H1 (cell line): ENCODE measurements around the gene ABI3BP. TPM values are rescaled to one million over a fixed set of nuclear protein-coding genes. Genes with fewer than 3 reads are reported as not detected.

Experiments used
- BCL11A ChIP-seq, 2 experiments: IDR thresholded peaks; one replicate each; pipeline ENCODE4 v1.6.1; 2011; ENCODE audit warnings: low read depth in 2 of 2, low read length in 2 of 2, mild to moderate bottlenecking in 2 of 2
- EGR1 ChIP-seq: IDR thresholded peaks from 2 replicates; pipeline ENCODE4 v1.6.1; 2011; ENCODE audit warnings: low read depth, low read length, borderline replicate concordance
- KDM5A ChIP-seq: fragments of 200-600 bp; IDR thresholded peaks from 2 replicates; pipeline ENCODE4 v1.7.1; 2012; ENCODE audit warnings: mild to moderate bottlenecking, low read length, inconsistent platforms, mixed read lengths
- MAFK ChIP-seq: IDR thresholded peaks from 2 replicates; pipeline ENCODE4 v1.6.1; 2012; ENCODE audit warnings: low read depth, mild to moderate bottlenecking, improper control_type of control experiment, low read length
- MAX ChIP-seq: IDR thresholded peaks from 2 replicates; pipeline ENCODE4 v1.6.1; 2012; ENCODE audit warnings: inconsistent platforms
- NANOG ChIP-seq: IDR thresholded peaks from 2 replicates; pipeline ENCODE4 v1.6.1; 2011; ENCODE audit warnings: low read length, low read depth, mild to moderate bottlenecking, inconsistent platforms; ENCODE audit not compliant: insufficient read depth, poor library complexity, severe bottlenecking
- TCF12 ChIP-seq: IDR thresholded peaks from 2 replicates; pipeline ENCODE4 v1.6.1; 2011; ENCODE audit warnings: low read depth, mild to moderate bottlenecking, low read length
- polyA plus RNA-seq, 7 experiments: library from polyadenylated mRNA; depleted of rRNA in 3 of 7; stranded (reverse) in 5 of 7; unstranded in 2 of 7; fragments of >200 nt in 5 of 7; fragments of 200-250 nt in 2 of 7; gene quantifications; 1 replicate in 5 of 7; 2 replicates in 1 of 7; 4 replicates in 1 of 7; pipeline versions ENCODE4 v1.2.1 to v1.2.3, GENCODE V29; 2011 to 2013; ENCODE audit warnings: missing spikeins in 2 of 7, mixed read lengths in 2 of 7
- total RNA-seq: library from RNA; stranded (reverse); fragmentation: NEBNext Ultra II Directional; extraction: Animal tissue kit (Norgen Biotek cat#: 25700); gene quantifications from 2 replicates; pipeline ENCODE4 v1.2.1, GENCODE V29; 2021
- TF ChIP-seq, protein P1 (sequence below): fragments of 300-600 bp; sonication (generic); IDR thresholded peaks from 2 replicates; pipeline ENCODE4 v1.7.1; 2012; ENCODE audit warnings: low read length, moderate library complexity, mild to moderate bottlenecking, inconsistent platforms; ENCODE audit not compliant: insufficient replicate concordance

Gene ABI3BP
- total and polyA plus RNA-seq, 2 of the 8 experiments (the other 6 are each of a cell fraction or from before 2014, with no cell fraction given): 0.08 to 0.32 TPM

DNA sequence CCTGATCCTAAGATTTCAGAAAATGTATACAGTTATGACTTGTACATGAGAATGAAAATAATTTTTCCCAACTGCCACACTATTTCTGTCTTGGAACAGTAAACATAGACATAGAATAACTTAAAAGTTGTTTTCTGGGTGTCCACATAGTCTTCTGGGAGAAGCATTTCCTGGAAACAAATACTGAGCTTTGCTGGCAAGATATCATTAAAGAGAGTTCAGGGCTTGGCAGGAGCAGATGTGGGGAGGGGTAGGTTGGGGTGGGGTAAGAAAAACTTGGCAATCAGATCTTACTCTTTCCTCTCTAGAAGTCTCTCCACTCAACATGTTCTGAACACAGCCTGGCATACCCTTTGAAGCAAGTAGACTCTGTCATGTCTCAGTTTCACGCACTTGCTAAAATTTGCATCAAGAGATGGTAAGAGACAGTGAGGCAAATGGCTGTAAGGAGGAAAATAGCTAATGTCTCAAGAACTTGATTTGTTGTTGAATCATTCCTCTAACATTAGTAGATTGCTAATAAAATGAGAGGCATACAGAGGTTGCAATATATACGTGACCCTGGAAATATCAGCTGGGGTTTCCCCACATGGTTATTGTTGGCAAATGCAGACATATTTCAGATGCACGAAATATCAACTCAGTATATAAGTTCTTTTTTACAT, 27.3 kb upstream of the ABI3BP start (continued):
- TF ChIP-seq, protein P1, sequence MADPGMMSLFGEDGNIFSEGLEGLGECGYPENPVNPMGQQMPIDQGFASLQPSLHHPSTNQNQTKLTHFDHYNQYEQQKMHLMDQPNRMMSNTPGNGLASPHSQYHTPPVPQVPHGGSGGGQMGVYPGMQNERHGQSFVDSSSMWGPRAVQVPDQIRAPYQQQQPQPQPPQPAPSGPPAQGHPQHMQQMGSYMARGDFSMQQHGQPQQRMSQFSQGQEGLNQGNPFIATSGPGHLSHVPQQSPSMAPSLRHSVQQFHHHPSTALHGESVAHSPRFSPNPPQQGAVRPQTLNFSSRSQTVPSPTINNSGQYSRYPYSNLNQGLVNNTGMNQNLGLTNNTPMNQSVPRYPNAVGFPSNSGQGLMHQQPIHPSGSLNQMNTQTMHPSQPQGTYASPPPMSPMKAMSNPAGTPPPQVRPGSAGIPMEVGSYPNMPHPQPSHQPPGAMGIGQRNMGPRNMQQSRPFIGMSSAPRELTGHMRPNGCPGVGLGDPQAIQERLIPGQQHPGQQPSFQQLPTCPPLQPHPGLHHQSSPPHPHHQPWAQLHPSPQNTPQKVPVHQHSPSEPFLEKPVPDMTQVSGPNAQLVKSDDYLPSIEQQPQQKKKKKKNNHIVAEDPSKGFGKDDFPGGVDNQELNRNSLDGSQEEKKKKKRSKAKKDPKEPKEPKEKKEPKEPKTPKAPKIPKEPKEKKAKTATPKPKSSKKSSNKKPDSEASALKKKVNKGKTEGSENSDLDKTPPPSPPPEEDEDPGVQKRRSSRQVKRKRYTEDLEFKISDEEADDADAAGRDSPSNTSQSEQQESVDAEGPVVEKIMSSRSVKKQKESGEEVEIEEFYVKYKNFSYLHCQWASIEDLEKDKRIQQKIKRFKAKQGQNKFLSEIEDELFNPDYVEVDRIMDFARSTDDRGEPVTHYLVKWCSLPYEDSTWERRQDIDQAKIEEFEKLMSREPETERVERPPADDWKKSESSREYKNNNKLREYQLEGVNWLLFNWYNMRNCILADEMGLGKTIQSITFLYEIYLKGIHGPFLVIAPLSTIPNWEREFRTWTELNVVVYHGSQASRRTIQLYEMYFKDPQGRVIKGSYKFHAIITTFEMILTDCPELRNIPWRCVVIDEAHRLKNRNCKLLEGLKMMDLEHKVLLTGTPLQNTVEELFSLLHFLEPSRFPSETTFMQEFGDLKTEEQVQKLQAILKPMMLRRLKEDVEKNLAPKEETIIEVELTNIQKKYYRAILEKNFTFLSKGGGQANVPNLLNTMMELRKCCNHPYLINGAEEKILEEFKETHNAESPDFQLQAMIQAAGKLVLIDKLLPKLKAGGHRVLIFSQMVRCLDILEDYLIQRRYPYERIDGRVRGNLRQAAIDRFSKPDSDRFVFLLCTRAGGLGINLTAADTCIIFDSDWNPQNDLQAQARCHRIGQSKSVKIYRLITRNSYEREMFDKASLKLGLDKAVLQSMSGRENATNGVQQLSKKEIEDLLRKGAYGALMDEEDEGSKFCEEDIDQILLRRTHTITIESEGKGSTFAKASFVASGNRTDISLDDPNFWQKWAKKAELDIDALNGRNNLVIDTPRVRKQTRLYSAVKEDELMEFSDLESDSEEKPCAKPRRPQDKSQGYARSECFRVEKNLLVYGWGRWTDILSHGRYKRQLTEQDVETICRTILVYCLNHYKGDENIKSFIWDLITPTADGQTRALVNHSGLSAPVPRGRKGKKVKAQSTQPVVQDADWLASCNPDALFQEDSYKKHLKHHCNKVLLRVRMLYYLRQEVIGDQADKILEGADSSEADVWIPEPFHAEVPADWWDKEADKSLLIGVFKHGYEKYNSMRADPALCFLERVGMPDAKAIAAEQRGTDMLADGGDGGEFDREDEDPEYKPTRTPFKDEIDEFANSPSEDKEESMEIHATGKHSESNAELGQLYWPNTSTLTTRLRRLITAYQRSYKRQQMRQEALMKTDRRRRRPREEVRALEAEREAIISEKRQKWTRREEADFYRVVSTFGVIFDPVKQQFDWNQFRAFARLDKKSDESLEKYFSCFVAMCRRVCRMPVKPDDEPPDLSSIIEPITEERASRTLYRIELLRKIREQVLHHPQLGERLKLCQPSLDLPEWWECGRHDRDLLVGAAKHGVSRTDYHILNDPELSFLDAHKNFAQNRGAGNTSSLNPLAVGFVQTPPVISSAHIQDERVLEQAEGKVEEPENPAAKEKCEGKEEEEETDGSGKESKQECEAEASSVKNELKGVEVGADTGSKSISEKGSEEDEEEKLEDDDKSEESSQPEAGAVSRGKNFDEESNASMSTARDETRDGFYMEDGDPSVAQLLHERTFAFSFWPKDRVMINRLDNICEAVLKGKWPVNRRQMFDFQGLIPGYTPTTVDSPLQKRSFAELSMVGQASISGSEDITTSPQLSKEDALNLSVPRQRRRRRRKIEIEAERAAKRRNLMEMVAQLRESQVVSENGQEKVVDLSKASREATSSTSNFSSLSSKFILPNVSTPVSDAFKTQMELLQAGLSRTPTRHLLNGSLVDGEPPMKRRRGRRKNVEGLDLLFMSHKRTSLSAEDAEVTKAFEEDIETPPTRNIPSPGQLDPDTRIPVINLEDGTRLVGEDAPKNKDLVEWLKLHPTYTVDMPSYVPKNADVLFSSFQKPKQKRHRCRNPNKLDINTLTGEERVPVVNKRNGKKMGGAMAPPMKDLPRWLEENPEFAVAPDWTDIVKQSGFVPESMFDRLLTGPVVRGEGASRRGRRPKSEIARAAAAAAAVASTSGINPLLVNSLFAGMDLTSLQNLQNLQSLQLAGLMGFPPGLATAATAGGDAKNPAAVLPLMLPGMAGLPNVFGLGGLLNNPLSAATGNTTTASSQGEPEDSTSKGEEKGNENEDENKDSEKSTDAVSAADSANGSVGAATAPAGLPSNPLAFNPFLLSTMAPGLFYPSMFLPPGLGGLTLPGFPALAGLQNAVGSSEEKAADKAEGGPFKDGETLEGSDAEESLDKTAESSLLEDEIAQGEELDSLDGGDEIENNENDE: no peak
- TF ChIP-seq EGR1 (no peak), MAX (no peak), MAFK (no peak), KDM5A (no peak), BCL11A (IDR thresholded peaks at IDR 0.05; ENCODE audit: low read depth in 2 of 2, low read length in 2 of 2) (no peak), TCF12 (no peak), NANOG (no peak)
